ENCODE measurements around the gene ITGA2B. TPM values are rescaled to one million over a fixed set of nuclear protein-coding genes. Genes with fewer than 3 reads are reported as not detected.
"Not testable (repeated sequence)": the region's sequence is repeated elsewhere in the genome, so short reads cannot be mapped to it uniquely, and the experiment has no call there.

The ITGA2B gene
- total RNA-seq, 2 donors from 2014 or later, result 2.4 to 2.7 TPM

DNA sequence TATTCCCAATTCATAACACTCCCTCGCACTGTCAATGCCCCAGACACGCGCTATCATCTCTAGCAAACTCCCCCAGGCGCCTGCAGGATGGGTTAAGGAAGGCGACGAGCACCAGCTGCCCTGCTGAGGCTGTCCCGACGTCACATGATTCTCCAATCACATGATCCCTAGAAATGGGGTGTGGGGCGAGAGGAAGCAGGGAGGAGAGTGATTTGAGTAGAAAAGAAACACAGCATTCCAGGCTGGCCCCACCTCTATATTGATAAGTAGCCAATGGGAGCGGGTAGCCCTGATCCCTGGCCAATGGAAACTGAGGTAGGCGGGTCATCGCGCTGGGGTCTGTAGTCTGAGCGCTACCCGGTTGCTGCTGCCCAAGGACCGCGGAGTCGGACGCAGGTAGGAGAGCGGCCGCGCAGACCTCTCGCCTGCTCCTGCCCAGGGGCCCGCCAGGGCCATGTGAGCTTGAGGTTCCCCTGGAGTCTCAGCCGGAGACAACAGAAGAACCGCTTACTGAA is 44.5 kb downstream of the ITGA2B start, which contains the start of gene GRN:
TSS of gene GRN (plus strand) at position 364 of the 515 bp plus-strand sequence. CDS start 3,863 bp downstream, outside the sequence.
- peak; percentile 99 for ATAC-seq

DNA sequence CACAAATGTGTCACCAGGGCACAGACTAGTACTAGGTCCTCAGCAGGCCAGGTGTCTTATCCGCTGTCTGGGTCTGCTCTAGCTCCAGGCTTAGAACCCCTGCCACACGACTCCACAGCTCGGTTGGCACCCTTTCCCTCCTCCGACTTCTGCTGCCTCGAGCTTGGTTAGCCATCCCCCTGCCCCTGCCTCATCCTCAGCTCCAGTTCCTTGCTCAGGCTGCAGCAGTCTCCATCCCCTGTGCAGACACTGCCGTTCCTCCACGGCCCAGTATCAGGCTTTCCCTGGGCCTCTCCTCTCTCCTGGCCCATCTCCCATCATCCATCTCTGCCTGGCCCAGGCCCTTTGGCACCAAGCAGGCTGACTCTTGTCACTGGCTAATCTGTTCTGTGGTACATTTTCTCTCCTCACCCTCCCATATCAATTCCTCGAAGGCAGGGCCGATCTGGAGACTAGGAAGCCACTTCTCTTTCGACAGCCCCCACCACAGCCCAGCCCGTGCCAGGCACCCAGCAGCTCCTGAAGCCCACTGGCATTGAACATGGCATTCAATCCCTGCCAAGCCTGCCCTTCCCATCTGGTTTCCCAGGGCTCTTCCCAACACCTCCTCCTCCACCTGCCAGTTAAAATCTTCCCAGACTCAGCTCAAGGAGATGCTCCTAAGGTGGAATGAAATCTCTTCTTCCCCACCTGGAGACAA is 45.8 kb downstream of the ITGA2B start:
- DNase-seq (no peak), ATAC-seq (no peak)
- intact Hi-C loops (cut with DNase I), result no loop called here

More for the DNA sequence above, 44.5 kb downstream of the ITGA2B start, which contains the start of gene GRN:
- peak; percentile 93 for DNase-seq
- intact Hi-C loops (cut with DNase I), result no loop called here

DNA sequence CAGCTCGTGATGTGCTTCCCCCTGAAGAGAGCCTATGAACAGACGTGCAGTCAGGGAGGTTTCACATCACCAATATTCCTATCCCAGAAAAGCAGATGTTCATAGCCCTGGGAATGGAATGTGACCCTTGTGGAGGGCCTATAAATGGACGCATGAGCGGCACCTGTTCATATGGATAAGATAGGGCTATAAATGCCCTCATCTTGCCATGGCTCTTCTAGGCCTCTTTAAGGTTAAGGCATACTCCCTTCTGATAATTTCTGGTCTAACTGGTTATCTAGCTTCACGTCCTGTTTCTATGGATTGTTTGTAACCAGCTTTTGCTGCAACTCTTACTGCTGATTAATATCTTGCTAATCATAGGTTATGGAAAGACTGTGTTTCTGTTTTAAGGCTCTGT is 48.9 kb downstream of the ITGA2B start:
- ATAC-seq; DNase-seq; intact Hi-C loops (cut with DNase I): not testable (repeated sequence)

DNA sequence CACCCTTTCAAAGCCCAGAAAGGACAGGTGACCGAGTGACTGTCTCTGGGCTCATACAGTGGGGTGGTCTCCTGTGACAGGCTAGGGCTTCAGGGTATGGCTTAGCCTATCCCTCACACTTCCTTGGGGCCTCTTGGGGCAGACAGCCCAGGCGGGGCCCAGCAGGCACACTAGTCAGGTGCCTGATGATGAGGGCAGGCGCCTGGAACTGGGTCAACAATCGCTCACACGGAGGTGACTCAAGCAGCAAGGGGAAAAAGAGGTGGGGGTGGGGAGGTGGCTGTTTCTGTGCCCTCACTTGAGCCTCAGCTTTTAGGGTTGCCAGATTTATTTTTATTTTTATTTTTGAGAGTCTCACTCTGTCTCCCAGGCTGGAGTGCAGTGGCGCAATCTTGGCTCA is 50.7 kb downstream of the ITGA2B start:
- intact Hi-C loops (cut with DNase I), result no loop called here
- DNase-seq (no peak), ATAC-seq (peak in 1 of 2 donors; percentile 80)

DNA sequence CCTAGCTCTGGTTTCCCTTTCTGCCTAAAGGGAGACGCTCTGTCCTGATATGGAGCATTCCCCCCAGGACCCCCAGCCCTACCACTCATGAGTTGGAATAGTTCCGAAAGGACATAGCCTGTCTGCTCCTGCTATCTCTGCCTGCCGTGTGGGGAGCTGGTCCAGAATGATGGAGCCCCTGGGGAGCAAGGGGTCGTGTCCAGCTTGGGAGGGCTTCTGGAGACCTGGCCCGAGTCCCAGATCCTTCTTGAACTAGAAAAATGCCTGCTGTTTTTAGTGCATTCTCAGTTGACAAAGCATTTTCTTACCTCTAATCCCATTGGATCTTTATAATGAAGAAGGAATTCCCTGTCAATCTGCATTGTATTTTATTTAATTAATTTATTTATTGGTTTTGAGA is 53.5 kb downstream of the ITGA2B start:
- no peak for DNase-seq
- ATAC-seq, result no peak
- intact Hi-C loops (cut with DNase I), result no loop called here

DNA sequence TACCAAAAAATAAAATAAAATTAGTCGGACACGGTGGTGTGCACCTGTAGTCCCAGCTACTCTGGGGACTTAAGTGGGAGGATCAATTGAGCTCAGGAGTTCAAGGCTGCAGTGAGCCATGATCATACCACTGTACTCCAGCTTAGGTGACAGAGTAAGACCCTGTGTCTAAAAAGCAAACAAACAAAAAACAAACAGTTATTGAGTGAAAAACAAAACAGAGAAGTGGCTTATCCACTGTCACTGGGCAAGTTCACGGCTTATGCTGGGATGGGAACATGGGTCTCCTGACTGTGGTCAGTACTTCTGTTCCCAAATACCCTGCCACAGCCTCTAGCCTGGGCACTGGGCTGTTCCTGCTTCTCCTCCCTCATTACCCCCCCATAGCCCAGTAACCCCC is 53.9 kb downstream of the ITGA2B start:
- DNase-seq, result no peak
- no peak for ATAC-seq
- intact Hi-C loops (cut with DNase I), result no loop called here

DNA sequence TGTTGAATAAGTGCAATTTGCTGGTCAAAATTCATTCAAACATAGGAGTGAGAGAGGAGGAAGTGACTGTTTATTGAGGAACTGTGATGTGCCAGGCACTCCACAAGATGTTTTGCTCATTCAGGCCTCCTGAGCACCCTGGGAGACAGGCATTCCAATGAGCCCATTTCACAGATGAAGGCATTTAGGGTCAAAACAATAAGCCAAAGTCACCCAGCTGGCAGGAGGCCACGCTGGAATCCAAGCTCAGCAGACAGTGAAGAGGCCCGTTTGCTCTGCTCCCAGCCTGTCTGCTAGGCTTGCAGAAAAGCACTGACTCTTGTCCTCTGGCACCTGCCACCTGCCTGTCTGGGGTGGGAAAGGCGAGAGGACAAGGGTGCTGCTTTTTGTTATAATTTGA is 54.7 kb downstream of the ITGA2B start:
- intact Hi-C loops (cut with DNase I), result no loop called here

DNA sequence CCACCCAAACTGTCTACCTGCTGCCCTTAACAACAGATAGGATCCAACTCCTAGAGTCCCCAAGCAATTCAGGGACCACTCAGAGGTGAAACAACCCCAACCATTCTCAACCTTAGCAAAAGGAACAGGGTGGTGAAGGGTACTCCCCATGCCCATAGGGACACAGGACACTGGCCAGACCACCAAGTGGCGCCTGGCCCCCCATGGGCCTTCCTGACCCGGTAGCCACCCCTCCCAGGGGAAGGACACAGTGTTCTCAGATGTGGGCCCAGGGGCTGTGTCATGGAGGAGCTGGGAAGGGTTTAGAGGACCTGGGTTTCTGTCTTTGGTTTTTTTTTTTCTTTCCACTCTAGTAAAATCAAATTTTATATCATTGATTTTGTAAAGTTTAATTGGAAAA is 55.1 kb downstream of the ITGA2B start:
- intact Hi-C loops (cut with DNase I), result no loop called here
- ATAC-seq, result no peak
- DNase-seq, result no peak

More for the DNA sequence above, 54.7 kb downstream of the ITGA2B start:
- ATAC-seq (no peak), DNase-seq (no peak)

DNA sequence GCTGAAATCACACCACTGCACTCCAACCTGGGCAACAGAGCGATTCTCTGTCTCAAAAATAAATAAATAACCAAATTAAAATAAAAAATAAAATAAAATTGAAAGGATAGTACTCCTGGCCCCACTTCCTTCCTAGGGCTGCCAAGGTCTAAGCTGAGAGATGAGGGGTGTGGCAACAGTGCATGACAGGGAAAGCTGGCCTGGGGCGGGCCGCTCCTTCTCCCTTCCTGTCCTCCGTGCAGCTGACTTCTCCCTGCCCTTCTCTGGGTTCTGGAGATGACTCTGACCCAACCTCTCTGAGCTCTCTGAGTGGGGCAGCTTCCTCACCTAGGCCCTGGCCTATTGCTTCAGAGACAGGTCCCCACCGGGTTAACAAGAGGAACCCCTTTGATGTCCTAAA is 56.1 kb downstream of the ITGA2B start:
- intact Hi-C loops (cut with DNase I), result no loop called here
- peak in 1 of 2 donors; percentile 44 for ATAC-seq
- no peak for DNase-seq

DNA sequence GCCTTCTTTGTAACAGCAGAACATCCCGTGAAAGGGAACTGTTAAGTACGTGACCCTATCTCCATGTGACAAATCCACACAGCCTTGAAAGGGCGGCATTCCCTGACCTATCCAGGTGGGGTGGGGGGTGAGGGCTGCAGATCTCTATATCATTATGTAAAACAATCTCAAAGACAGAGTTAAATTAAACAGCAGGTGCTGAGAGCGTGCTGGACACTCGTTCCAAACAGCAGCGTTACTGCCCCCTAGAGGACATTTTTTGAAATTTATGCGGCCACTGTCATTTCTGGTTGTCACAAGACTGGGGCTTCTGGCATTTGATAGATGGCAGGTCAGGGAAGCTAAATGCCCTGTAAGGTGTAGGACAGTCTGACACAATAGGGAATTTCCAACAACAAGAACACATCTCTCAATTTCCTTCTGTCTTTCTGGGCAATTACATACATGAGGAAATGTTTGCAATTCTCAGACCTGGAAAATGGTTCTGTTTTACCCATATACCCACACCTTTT is 58.1 kb downstream of the ITGA2B start:
- ATAC-seq (peak; percentile 2 to 11), DNase-seq (no peak)
- intact Hi-C loops (cut with DNase I), result loop anchor here in 1 of 2 donors (2.0 kb wide), 1 partner anchor 113 kb away; the partner anchor contains the start of gene UBTF

DNA sequence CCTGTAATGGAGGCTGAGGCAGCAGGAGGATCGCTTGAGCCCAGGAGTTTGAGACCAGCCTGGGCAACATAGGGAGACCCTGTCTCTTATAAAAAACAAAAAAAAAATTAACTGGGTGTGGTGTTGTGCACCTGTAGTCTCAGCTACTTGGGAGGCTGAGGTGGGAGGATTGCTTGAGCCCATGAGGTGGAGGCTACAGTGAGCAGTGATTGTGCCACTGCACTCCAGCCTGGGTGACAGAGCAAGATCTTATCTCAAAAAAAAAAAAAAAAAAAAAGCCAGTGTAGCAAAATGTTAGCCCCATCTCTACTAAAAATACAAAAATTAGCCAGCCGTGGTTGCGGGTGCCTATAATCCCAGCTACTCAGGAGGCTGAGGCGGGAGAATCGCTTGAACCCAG is 59.2 kb downstream of the ITGA2B start:
- DNase-seq, ATAC-seq: not testable (repeated sequence)
- intact Hi-C loops (cut with DNase I), result loop anchor here in 1 of 2 donors (2.0 kb wide), 1 partner anchor 111 kb away; the partner anchor contains the start of gene UBTF

DNA sequence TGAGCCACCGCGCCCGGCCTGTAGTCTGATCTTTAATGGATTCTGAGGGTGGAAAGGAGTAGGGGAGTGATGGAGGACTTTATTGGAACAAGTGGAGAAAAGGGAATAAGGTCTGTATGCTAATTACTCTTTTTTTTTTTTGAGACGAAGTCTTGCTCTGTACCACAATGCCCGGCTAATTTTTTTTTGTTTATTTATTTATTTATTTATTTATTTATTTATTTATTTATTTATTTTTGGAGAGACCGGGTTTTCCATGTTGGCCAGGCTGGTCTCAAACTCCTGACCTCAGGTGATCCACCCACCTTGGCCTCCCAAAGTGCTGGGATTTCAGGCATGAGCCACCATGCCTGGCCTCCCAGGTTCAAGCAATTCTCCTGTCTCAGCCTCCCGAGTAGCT is 59.9 kb downstream of the ITGA2B start:
- not testable (repeated sequence) for DNase-seq, ATAC-seq
- intact Hi-C loops (cut with DNase I), result loop anchor here in 1 of 2 donors (5.0 kb wide), 1 partner anchor 112 kb away; the partner anchor contains the start of gene UBTF

DNA sequence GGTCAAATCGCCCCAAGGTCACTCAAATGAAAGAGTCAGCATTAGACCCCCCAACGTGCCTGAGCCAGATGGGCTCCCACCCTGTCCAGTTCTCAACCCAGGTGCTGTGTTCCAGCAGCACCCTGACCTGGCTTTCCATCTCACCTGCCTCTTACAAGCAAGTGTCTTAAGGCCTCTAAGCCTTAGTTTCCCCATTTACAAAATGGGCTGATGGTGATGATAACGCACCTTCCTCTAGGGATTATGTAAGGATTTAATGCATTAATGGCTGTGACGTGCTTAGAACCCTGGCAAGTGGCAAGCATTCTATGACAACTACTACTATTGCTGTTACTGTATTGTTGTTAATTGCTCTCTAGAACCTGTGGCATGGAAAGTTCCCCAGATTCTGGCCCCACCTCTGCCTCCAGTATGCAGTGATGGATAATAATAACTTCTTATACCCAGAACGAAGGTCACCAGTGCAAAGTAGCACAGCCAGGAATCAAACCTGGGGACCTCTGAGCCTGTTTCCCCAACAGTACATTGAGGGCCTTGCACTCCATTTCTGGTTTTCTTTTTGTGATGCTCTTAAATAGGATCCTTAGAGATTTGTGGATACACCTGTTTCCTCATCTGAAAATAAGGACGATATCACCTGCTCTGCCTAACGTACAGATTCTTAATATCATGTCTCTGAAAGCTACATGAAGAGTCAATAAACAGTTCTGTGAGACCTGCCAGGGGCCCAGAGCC is 61.6 kb downstream of the ITGA2B start:
- no peak for DNase-seq
- intact Hi-C loops (cut with DNase I), result loop anchor here in 1 of 2 donors (5.0 kb wide), 1 partner anchor 111 kb away; the partner anchor contains the start of gene UBTF
- ATAC-seq, result no peak

DNA sequence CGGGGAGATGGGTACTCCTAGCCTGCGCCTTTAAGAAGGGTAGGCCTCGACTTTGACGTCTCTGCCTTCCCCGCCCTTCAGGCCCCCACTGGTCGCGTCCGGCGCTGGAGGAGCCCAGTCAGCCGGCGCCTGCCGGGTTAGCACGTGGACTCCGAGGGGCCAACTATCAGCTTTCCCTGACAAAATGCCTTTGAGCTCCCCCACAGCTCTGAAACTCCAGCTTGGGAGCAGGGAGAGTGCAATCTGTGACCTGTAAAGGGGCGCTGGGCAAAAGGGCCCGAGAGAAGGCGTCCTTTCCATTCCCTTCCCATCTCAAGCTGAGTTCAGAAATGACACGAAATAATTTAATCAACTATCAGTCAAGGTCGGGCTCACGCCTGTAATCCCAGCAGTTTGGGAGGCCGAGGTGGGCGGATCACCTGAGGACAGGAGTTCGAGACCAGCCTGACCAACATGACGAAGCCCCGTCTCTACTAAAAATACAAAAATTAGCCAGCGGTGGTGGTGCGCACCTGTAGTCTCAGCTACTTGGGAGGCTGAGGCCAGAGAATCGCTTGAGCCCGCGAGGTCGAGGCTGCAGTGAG is 62.5 kb downstream of the ITGA2B start:
- DNase-seq, result peak; percentile 97
- ATAC-seq, result peak; percentile 84 to 88
- intact Hi-C loops (cut with DNase I), result loop anchor here in 1 of 2 donors (5.0 kb wide), 1 partner anchor 110 kb away; the partner anchor contains the start of gene UBTF

DNA sequence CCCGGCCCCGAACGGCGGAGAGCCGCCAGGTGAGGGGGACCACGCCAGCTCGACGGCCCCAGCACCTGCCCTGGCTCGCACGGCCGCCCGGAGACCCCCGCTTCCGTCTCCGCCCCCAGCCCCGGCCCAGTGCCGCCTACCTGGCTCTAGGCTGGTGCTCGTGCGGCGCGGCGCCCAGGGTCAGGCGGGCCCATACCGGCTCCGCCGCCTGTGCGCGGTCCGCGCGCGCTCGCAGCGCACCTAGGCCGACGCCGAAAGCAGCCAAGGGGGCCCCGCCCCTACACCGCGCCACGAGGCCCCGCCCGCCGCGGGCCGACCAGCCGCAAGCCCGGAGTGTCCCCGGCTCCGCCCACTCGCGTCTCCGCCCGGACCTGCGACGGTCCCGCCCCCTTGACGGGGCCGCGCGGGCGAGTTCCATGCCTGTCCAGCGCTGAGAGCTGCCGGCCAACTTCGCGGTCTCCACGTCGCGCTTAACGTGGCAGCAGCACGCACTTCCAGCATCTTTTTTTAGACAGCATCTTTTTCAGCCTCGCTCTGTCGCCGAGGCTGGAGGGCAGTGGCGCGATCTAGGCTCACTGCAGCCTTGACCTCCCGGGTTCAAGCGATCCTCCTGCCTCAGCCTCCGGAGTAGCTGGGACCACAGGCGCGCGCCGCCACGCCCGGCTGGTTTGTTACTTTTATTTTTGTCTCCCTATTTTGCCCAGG is 64.7 kb downstream of the ITGA2B start, which contains the start of gene SLC25A39:
TSS of gene SLC25A39 (minus strand) at position 253 of the 705 bp plus-strand sequence. CDS start 1,261 bp downstream, outside the sequence.
- peak; percentile 96 for DNase-seq
- intact Hi-C loops (cut with DNase I), result loop anchor here (1.0 to 5.0 kb wide), 2 partner anchors 103 to 107 kb away; partner anchors contain the start of gene UBTF (in 1 of the 2)
- peak; percentile 91 to 92 for ATAC-seq

DNA sequence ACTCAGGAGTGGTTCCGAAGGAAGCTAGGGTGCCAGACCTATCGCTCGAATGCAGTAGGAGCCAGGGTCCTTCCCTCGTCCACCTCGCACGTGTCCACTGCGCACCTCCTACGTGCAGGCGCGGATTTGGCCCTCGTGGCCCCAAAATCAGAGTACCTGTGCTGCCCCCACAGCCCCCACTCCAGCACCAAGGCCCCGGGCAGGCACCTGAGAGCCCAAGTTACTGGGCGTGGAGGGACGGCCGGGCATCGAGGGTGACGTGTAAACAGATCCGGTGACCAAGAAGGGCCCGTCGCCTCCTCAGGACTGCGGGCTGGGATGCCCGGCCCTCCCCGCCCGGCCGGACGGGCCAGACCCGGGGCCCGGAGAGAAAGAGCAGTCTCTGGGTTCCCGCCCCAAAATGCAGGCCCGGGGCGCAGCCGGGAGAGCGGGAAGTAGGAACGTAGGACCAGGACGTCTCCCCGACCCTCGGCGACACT is 65.3 kb downstream of the ITGA2B start:
- DNase-seq, result no peak
- intact Hi-C loops (cut with DNase I), result loop anchor here in 1 of 2 donors (1.0 kb wide), 1 partner anchor 103 kb away; no protein-coding TSS in a partner anchor
- ATAC-seq, result peak; percentile 1 to 4

DNA sequence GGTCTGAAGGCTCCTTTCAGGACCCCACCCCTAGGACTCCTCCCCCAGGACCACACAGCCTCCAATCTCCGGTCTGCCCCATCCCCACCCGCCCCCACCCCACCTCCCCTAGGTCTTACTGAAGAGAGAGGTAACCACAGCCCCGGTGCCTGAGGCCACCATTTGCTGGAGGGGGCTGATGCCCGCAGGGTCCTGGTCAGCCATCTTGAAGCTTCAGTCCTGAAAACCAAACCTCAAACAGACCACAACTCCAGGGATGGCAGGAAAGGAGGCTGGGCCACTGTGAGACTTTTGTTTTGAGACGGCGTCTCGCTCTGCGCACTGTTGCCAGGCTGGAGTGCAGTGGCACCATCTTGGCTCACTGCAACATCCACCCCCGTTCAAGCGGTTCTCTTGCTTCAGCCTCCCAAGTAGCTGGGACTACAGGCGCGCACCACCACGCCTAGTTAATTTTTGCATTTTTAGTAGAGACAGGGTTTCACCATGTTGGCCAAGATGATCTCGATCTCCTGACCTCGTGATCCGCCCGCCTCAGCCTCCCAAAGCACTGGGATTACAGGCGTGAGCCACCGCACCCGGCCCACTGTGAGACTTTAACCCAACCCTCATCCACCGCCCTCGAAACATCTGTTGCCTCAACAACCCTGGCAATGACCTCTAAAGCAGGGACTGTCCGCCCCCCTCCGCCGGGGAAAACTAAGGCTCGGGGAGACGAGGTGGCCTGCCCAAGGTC is 65.9 kb downstream of the ITGA2B start:
- no peak for ATAC-seq
- no peak for DNase-seq

More for the DNA sequence above, 65.9 kb downstream of the ITGA2B start:
- intact Hi-C loops (cut with DNase I), result loop anchor here in 1 of 2 donors (1.0 kb wide), 1 partner anchor 102 kb away; no protein-coding TSS in a partner anchor
